HG03097 (cell line): ENCODE results near the gene CPSF7.

Experiments used
- ATAC-seq: cut with Tn5 transposase; IDR thresholded peaks from one replicate; pipeline ENCODE4 v1.9.1; 2021; ENCODE audit not compliant: unreplicated experiment, low FRiP score

Gene CPSF7

GRCh38 chr11:61359516-61359915 lies 70.3 kb downstream of the CPSF7 start:
- no peak for ATAC-seq

GRCh38 chr11:61358566-61358965 lies 71.2 kb downstream of the CPSF7 start:
- no peak for ATAC-seq

GRCh38 chr11:61357894-61358239 lies 71.9 kb downstream of the CPSF7 start:
- no peak for ATAC-seq

GRCh38 chr11:61357233-61357893 lies 72.4 kb downstream of the CPSF7 start:
- peak; percentile 39 for ATAC-seq

DNA sequence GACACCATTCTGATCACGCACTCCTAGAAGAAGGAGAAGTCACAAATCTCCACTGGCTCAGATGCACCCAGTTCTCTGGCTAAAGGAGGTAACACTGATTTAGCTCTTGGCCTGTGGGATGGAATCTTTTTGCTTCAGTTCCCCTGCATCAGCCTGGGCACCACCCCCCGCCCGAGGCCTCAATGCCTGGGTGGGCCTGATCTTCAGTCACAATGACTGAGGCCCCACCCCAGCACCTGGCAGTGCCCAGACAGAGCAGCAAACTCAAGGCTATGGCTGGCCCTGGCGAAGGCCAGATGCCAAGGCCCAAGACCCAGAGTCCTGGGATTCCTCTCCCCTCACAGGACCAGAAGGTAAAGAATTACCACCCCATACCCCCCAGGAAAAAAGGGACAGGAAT lies 73.1 kb downstream of the CPSF7 start:
- no peak for ATAC-seq

DNA sequence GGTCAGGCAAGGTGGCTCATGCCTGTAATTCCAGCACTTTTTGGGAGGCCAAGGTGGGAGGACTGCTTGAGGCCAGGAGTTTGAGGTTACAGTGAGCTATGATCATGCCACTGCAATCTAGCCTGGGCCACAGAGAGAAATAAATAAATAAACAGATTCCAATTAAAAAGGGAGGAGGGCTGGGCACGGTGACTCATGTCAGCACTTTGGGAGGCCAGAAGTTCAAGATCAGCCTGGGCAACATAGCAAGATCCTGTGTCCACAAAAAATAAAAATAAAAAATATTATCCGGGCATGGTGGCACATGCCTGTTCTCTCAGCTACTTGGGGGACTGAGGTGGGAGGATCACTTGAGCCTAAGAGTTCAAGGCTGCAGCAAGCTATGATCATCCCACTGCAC lies 75.6 kb downstream of the CPSF7 start:
- ATAC-seq = no peak

GRCh38 chr11:61353131-61354067 lies 76.4 kb downstream of the CPSF7 start:
- no peak for ATAC-seq
